GM12892 (cell line): ENCODE results near the gene TMEM51.

Experiments
- POLR2A ChIP-seq: IDR thresholded peaks from 2 replicates; pipeline ENCODE4 v1.6.1; 2011; ENCODE audit warnings: low read depth, low read length, control low read depth
- POLR2AphosphoS5 ChIP-seq: IDR thresholded peaks from 2 replicates; pipeline ENCODE4 v1.6.1; 2011; ENCODE audit warnings: low read depth, low read length, control low read depth
- TAF1 ChIP-seq: IDR thresholded peaks from 2 replicates; pipeline ENCODE4 v1.6.1; 2011; ENCODE audit warnings: low read depth, mild to moderate bottlenecking, control low read depth, low read length, borderline replicate concordance

GRCh38 chr1:15110867-15111230, 42.7 kb upstream of the TMEM51 start:
- TF ChIP-seq TAF1: no peak
- no peak for TF ChIP-seq POLR2A
- no peak for TF ChIP-seq POLR2AphosphoS5
